HG03457 (cell line): ENCODE results near the gene GPATCH8.

Experiments used
- ATAC-seq: cut with Tn5 transposase; IDR thresholded peaks from one replicate; pipeline ENCODE4 v1.9.1; 2021; ENCODE audit warnings: moderate number of reproducible peaks; ENCODE audit not compliant: unreplicated experiment

The GPATCH8 gene

DNA sequence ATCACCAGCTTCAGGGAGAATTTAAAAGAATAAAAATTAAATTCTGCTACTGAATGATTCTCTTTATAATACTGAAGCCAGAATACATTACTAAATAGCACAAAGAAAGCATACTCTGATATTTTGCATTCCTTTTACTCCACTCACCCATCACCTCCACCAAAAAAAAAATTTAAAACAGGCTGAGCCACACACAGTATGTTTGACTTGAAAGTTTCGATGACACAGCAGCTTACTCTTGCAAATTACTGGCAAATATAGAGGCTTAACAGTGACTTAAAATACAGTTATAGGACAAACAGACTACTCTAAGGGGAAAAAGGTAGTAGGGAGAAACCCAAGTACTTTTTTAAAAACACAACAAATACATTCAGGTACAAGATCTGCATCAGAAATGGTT, 39.2 kb downstream of the GPATCH8 start:
- no peak for ATAC-seq

DNA sequence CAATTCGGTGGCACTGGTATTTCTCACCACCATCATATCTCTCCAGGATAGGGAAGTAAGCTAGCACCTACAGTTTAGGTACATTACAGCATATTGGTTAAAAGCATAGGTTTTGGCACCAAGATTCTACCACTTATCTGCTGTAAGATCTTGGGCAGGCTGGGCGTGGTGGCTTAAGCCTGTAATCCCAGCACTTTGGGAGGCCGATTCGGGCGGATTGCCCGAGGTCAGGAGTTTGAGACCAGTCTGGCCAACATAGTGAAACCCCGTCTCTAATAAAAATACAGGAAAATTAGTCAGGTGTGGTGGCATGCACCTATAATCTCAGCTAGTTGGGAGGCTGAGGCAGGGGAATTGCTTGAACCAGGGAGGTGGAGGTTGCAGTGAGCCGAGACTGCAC, 51.4 kb downstream of the GPATCH8 start:
- ATAC-seq = no peak

DNA sequence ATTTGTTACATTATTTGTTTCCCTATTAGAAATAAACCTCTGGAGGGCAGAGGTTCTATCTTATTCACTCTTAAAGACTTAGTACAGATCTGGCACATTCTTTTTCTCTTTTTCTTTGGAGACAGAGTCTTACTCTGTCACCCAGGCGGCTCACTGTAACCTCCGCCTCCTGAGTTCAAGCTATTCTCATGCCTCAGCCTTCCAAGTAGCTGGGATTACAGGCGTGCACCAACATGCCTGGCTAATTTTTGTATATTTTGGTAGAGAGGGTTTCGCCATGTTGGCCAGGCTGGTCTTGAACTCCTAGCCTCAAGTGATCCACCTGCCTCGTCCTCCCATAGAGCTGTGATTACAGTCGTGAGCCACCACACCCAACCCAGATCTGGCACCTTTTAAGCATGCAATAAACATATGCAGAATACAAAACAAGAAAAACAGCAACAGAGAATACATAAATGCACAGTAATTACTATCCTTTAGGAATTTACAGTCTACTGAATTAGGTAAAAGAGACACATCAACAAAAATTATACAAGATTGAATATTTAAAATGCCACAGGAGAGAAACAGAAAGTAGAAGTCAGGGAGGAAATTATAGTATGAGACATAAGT, 52.1 kb downstream of the GPATCH8 start:
- no peak for ATAC-seq

DNA sequence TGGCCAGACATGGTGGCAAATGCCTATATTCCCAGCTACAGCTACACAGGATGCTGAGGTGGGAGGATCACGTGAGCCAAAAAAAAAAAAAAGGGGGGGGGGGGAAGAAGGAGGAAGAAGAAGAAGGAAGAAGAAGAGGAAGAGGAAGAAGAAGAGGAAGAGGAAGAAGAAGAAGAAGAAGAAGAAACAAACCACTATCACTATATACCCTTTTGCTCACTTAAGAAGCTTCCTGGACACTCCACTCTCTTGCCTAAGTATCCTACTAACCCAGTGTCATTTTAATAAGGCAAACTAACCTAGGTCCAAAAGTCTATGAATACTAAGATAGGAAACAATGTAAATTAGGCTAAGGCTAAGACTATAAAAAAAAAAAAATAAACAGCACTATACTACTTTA, 54.8 kb downstream of the GPATCH8 start:
- no peak for ATAC-seq

DNA sequence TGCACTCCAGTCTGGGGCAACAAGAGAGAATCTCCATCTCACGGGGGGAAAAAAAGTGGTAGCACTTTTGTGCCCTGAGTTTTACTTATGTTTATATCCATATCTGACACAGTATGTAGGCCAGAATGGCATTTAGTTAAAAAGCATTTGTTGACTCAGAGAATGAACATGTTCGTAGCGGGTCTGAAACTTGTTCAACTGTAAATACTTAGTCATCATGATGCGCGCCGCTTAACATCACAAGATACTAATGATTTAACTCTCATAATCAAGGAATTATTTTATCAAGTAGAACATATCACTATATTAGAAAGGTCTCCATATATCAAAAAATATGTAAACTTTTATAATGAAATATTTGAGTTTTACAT, 58.5 kb downstream of the GPATCH8 start:
- ATAC-seq = no peak

DNA sequence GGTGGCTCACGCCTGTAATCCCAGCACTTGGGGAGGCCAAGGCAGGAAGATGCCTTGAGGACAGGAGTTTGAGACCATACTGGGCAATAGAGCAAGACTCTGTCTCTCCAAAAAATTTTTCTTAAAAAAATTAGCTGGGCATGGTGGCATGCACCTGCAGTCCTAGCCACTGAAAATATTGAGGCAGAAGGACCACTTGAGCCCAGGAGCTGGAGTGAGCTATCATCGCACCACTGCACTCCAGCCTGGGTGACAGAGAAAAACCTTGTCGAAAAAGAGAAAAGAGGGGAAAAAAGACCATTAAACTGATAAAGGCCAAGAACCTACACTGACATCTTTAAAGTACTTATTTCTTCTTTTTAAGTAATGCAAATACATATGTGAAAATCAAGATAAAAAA, 60.4 kb downstream of the GPATCH8 start:
- ATAC-seq = no peak

DNA sequence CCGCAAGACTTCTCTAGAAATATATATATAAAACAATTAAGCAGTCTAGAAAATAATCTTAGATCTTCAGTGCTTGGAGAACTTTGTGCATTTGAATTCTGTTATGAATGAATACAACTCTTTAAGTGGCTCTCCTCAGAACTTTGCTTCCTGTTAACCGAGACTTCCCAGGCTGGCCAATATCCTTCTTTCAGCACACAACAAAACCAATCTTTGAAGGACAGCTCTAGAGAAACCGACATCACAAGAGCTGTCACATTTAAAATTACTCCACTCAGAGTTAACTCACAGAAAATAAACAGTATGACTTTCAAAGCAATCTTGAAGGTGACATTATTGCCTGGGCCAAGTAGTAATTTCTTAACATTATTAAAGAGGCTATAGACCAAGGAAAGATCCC, 64.0 kb downstream of the GPATCH8 start:
- no peak for ATAC-seq

DNA sequence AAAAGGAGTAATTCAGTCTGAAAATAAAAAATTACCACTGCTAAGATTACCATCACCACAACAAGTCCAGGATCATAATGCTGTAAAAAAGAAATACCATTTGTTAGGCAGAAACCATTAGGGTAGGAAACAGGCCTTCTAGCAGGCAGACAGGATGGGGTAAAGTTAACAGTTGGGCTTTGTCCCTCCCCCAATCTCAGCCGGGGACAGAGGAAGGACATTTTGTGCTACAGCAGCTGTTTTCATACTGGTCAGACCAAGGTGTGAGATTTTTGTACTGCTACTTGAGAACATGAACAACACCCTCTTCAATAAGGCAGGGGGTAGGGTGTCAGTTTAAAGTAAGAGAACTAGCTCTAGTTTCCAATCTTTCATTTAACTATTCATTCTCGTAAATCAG, 64.6 kb downstream of the GPATCH8 start:
- ATAC-seq = no peak

DNA sequence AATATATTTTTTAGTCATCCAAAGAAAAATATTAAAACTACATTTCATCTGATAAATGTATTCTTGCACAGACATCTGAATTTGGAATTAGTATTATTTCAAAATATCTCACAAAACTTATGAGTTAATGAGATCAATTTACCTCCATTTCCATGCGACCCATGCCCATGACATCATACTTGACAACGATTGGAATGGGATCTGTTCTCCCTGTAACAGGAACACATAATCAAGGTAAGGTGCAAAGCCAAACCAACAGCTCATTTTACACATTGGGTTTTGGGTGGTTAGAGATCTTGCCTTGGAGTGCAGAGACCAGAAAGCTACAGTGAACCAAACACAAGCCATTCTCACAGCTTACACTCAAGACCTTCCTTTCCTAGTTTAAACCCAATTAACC, 66.9 kb downstream of the GPATCH8 start:
- no peak for ATAC-seq

DNA sequence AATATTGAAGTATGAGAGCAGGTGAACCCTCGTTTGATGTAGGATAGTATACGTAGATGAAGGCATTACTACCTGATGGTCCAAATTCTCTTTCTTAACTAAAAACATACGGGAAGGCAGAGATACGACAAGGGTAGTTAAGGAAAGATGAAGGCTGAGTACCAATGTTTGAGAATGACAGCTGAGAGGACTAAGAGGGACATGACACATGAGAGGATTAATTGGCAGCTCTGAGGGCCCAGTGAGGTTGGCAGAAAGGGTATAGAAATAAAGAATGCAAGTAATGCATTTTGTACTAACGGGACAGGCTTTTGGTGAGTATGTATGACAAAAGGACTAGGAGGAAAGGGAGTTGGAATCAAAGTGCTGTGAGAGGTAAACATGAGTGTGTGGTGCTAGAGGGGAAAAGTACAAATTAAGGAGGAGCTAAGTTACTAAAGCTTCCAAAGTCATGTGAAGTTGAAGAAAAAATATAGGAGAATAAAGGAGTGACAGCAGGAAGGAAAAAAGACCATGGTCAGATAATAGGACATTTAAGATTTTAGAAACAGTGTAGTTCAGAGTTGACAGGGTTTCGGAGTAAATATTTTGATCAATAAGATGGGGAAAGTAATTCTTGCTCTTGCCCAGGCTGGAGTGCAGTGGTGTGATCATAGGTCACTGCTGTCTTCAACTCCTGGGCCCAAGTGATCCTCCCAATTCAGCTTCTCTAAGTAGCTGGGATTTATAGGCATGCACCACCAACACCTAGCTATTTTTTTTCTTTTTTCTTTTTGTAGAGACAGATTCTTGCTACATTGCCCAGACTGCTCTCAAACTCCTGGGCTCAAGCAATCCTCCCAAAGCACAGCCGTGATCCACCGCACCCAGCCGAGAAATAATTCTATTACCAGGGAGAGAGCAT, 70.7 kb downstream of the GPATCH8 start:
- no peak for ATAC-seq

DNA sequence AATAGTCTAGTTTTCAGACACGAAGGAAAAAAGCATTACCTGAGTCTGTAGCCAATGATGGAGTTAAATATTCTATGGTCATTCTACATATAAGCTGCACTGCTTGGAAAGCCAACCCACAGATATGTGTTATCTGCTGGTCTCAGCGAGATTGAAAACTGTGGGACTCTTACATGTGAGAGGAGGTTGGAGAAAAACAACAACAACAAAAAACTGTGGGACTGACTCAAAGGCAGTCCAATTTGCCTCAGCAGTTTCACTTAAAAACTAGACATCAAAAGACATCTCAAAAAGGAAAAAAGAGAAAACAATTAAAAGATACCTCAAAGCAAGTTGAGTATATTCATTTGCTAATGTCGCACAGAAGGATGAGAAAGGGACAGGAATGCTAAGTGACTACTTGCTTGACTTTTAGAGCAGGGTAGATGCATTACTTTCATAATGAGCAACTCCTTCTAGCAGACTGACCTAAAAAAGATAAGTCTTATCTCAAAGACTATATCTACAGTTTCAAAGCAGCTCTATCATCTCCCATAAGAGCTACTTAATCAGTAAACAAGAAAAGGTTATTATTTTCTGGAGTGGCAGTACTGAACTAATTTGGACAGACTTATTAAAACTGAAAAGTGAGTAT, 78.3 kb downstream of the GPATCH8 start:
- no peak for ATAC-seq

DNA sequence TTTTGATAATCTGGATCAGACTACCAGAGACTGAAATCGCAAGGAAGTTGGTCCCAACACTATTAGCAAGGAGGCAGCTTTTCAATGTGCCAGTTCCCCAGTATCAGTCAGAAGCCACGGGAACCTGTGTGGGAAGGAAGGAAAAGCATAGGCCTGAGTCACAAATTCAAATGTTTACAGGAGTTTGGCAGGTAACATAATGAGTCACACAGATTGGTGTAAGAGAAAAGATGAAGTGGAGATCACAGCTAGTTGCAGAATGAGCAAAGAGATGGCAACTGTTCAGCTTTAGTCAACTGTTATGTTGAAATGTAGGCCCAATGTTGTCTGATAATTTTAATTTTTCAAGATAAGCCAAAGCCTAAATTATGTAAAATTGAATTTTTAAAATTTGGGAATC, 85.7 kb downstream of the GPATCH8 start:
- ATAC-seq = no peak

DNA sequence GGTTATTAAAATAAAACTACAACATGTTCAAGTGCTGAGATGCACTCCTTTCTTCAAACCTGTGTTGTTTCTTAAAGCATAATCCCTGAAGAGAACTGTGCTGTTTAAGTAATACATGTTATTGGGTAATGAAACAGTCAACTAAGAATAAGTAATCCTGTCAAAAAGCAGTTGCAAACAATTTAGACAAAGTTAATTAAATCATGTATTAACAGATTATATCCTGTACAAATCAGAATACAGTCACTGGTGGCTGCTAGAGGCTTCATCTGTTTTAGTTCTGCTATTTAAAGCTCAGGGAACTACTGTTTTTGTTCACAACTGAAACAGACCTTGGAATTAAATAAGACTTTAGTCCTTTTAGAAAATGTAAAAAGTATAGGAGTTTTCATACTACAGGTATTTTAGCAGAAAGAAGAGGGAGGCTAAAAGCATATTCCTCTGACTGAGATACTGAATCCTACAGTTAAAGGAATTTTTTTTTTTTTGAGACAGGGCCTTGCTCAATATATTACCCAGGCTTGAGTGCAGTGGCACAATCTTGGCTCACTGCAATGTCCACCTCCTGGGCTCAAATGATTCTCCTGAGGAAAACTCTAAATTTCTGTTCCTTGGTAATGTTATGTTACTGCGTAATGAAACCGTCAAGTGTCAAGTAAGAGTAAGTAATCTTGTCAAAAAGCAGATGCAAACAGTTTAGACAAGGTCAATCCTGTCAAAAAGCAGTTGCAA, 86.5 kb downstream of the GPATCH8 start:
- ATAC-seq = no peak

DNA sequence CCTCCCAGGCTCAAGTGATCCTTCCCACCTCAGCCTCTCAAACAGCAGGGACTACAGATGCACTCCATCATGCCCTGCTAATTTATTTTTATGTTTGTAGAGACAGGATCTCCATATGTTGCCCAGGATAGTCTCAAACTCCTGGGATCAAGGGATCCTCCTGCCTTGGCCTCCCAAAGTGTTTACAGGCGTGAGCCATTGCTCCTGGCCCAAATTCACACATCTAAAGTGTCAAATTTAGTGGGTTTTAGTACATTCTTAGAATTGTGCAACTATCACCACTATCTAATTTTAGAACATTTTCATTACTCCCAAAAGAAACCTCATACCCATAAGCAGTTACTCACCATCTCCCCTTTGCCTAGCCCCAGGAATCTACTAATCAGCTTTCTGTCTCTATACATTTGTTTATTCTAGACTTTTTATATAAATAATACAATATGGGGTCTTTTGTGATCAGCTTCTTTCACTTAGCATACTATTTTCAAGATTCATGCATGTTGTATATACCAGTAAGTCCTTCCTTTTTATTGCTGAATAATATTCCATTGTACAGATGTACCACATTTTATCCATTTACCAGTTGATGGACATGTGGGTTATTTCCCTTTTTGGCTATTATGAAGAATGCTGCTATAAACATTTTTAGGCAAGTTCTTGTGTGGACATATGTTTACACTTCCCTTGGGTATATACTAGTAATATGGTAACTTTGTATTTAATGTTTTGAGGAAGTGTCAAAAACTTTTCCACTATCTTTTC, 88.6 kb downstream of the GPATCH8 start:
- ATAC-seq = no peak

DNA sequence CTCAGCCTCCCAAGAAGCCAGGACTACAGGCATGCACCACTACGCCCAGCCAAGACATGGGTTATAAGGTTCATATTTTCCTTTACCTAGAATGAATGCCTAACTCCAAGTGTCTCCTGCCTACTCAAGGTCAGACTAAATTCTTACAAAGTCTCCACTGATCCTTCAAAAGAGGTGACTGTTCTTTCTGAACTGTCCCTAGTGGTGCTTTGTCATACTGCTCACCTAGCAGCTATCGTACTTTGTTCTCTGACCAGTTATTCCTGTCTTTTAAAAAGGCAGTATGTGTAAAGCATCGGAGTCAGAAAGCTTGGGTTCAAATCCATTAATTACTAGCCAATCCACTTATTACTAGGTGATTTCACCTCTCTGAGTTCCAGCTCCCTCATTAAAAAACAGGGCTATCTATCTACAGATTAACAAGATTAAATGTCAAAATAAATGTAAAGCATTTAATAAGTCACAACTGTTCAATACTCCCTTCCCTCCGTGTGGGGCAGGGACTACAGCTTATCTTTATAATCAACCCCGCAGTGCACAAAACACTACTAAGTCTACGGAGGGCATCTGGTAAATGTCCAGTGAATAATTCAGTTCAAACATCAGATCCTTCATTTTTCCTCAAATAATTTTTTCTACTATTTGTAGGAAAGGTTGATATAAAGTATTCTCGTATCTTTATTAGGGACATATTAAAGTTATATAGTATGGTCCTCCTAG, 93.7 kb downstream of the GPATCH8 start:
- no peak for ATAC-seq

DNA sequence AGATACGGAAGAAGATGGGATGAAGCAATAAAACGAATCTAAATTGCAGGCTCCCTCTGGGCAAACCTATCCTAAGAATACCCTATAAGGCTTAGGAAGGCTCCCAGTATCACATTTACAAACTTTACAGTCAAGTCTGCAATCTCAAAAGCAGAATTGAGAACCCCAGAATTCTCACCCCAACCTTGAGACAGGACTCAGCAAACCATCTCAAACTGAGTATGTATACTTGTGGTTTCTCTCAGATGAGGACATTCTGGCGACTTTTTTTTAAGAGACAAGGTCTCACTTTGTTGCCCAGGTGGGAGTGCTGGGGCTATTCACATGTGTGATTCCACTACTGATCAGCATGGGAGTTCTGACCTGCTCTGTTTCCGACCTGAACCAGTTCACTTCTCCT, 94.4 kb downstream of the GPATCH8 start:
- ATAC-seq = no peak

DNA sequence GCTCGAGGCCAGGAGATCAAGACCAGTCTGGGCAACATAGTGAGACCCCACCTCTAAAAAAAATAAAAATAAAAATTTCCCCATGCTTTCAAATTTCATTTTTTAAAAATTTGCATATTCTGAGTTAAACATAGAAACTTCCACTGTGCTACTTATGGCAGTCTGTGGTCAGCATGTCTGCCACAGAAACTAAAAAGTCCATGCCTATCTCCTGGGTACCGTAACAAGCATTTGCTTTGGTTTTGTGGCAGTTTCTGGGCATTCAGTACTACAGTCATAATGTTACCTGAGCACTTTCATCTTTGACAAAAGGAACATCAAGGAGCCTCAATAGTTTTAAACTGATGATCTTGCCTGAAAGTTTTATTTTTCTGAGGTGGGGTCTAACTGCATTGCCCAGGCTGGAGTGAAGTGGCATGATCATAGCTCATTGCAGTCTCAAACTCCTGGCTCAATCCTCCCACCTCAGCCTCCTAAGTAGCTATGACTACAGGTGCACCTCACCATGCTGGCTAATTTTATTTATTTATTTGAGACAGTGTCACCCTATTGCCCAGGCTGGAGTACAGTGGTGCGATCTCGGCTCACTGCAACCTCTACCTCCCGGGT, 100.5 kb downstream of the GPATCH8 start:
- no peak for ATAC-seq

DNA sequence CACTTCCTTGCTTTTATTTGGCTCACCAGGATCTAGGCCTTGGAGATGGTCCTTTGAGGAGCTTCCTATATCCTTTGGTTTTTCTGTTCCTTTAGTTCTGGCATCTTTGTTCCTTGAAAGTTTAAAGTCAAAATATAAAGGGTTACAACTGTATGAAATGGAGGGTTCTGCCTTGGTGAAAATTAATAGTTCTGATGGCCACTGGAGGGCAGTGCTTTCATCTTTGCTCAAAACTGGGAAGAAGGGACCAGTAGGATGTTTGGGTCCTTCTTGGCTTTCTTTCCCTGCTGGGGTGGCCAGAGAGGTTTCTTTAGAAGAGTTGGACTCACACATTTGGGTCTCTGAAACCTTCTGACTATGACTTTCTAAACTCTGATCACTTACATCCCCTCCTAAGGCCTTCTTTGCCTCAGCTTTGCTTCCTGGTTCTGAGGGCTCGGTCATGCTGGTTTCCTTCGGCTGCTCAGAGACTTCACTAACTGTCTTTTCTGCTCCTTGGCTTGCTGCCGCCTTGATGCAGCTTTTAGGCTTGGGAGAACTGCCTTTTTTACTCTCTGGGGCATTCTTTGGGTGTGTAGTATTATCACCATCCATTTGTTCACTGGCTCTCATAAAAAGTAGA, 102.9 kb downstream of the GPATCH8 start:
- ATAC-seq = no peak
